Stimulated activated CD4-positive, alpha-beta T cell treated with anti-CD3 and anti-CD28 coated beads, Interleukin-2, amount 100 ng/mL, for 4 hours (primary cell): ENCODE measurements around the gene CD37.
"Not testable (repeated sequence)": the region's sequence is repeated elsewhere in the genome, so short reads cannot be mapped to it uniquely, and the experiment has no call there.

Experiments used
- DNase-seq: peaks from one replicate; pipeline ENCODE4 v3.0.0-alpha.2; 2020; ENCODE audit warnings: low read depth

The CD37 gene

DNA sequence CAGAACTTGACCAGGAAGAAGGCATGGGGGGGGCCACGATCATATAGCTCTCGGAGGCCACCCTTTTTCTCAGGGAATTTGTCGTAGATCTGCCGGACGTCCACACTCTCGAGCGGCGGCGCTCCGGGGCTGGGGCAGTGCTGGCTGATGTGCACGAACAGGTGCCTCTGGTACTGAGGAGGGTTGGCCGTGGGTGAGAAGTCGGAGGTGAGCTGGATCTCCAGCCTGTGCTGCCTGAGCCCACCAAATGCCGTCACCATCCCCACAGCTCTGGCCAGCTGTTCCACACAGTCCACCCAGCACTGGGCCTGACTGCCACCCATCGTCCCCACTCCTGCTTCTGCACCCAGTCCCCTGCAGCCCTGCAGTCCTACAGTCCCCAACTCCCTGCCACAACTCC is 12.0 kb downstream of the CD37 start:
- DNase-seq = no peak

DNA sequence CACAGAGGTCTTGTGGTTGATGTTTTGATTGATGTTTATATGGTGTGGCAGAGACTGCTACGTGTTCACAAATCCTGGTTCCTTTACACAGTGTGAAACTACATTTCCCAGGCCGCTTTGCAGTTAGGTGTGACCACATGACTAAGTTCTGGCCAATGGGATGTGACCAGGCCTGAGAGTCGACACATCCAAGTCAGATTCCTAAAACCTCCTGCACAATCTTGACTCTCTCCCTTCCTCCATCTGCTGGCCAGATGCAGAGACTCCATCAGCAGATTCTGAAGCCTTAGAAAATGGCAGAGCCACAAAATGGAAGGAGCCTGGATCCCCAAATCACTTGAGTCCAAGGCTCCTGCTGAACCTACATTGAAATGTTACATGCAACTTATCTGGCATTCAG is 12.6 kb downstream of the CD37 start:
- DNase-seq = no peak

GRCh38 chr19:49348305-49349189 is 13.3 kb downstream of the CD37 start:
- DNase-seq = no peak

GRCh38 chr19:49349567-49349966 is 14.4 kb downstream of the CD37 start:
- DNase-seq = no peak

- DNase-seq = no peak
Measured at GRCh38 chr19:49355909-49356353, 20.7 kb downstream of the CD37 start.

DNA sequence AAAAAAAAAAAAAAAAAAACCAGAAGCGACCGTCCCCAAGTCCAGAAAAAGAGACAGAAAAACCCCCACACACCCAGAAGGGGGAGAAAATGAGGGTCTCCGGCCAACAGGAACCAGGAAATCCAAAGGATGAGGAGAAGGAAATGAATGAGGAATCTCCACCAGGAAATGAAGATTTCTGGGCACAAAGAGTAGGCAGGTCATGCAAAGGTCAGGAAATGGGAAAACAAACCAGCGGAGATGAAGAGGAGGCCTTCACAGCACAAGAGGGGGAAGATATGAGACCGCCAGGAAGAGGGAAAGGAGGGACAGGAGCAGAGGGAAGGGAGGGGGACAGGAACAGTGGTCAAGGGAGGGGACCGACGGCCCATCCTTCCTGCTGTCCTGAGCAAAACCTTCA is 21.2 kb downstream of the CD37 start:
- no peak for DNase-seq

DNA sequence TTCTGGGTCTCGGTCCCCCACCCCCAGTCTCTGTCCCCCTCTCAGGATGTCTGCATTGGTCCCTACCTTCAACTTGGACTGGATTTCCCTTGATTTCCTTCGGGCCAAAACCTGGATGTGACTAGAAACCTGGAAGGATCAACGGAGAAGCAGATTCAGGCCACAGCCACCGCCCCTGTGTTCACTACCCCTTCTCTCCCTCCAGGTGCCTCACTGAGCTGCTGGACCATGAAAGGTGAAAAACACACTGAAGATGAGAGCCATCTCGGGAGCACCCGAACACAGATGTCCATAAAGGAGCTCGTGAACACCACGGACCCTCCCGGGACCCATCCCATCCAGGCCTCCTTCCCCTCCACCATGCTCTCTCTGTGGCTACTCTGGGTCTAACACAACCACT is 22.0 kb downstream of the CD37 start:
- no peak for DNase-seq

- DNase-seq = no peak
Measured at GRCh38 chr19:49359851-49360820, 24.9 kb downstream of the CD37 start.

DNA sequence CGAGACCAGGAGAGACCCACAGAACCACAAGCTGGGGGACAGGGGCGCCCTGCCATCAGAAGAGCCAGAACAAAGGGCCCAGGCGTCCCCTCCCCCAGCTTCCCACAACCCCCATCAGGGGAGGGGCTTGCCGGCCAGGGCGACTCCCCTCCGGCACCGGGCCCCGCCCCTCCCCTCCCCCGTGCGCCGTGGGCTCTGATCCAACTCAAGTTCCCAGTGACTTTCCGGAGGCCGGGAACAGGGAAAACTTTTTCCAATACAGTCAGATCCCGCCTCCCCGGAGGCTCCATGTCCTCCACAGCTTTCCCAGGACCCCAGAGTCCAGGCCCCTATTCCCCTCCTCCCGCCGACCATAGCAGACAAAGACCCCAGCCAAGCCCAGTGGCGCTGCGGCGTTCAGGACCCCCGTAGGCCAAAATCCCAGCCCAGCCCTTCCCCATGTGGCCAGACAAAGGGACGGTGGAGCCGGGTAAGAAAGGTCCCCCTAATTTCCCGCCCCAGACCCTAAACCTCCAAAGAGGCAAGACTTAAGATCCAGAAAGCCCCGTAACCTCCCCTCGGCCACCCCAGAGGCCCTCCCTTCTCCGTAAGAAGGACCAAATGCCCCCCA is 26.3 kb downstream of the CD37 start:
- DNase-seq = no peak

DNA sequence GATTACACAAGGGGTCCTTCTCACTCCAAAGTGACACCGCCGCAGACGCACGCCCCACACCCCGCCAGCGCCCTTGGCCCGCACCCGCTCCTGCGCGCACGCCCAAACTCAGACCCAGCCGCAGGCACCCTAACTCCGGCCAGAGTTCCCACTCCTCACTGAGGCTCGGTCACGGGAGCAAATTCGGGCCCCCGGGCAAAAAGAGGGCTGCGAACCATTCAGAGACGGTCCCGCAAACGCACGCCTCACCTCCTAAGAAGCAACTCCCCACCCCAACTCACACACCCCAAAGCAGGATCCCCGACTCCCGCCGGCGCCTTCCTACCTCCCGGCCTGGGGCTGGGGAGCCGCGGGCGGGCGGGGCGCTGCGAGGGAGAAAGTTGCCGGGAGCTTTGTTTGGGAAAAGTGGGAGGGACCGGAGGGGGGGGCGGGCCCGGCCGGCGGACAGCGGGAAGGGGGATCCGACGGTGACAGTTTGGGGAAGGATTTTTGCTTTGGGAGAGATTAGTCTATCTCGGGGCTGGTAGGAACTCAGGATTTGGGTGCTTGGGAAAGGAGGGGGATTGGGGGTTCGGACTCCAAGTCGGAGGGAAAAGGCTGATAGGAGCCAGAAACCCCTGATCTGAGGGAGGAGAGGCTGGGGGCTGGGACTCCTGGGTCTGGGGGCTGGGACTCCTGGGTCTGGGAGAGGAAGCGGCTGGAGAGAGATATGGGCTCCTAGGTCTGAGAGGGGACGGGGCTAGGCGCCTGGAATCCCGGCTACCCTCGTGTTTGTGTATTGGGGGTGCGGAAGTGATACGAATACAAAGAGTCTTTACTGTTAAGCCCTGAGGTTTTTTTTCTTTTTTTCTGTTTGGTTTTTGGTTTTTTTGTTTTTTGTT is 27.1 kb downstream of the CD37 start, which contains the start of gene TEAD2:
TEAD2 (minus strand) TSS at position 369 of the 881 bp plus-strand sequence. CDS start 2,341 bp downstream, outside the sequence.
- no peak for DNase-seq

DNA sequence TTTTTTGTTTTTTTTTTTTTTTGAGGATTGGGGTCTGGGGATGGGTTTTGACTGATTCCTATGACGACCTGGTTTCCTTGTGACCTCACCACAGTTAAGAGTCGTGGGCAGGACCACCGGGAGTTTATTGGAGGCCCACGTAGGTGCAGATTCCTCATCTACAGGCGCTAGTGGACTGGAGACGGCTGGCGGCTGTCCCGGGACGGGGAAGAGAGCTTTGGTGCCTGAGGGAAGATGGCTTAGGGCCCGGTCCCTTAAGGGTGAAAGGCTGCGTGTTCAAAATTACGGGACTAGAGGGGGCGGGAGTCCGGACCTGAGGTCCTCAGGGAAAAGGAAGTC is 27.7 kb downstream of the CD37 start:
- no peak for DNase-seq

DNA sequence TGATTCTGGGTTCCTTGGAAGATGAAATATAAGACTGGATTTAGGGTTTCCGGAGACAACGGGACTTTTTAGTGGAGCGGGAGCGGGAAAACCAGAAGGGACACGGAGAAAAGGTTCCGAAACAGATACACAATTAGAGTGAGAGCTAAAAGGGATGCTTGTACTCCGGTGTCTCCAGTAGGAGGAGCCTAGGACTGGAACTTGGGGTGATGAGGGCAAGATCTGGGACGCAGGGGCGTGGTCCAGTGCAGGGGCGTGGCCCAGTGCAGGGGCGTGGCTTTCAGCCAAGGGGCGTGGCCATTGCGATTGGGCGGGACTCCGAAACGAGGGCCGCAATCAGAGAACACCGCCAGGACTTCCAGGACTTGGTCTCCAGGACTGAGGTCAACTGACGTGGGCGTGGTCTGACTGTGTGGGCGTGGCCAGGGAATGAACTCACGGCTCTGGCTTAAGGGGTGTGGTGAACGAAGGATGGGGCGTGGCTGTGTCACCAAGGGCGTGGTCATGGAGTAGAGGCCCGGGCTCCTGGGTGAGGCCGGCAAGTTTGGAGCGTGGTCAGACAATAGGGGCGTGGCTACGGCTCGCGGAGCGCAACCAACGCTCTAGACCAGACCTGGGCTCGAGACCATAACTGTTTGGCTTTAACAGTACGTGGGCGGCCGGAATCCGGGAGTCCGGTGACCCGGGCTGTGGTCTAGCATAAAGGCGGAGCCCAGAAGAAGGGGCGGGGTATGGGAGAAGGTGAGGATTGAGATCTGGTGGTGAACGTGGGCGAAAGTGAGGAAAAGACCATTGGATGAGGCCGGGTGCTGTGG is 28.3 kb downstream of the CD37 start, which contains the start of gene DKKL1:
DKKL1 (plus strand) TSS at position 610 of the 815 bp plus-strand sequence; CDS start at position 732, 122 bp downstream.
- peak; percentile 18 for DNase-seq

- no peak for DNase-seq
Measured at GRCh38 chr19:49364083-49364737, 29.0 kb downstream of the CD37 start.

- no peak for DNase-seq
Measured at GRCh38 chr19:49366110-49366509, 30.9 kb downstream of the CD37 start.

DNA sequence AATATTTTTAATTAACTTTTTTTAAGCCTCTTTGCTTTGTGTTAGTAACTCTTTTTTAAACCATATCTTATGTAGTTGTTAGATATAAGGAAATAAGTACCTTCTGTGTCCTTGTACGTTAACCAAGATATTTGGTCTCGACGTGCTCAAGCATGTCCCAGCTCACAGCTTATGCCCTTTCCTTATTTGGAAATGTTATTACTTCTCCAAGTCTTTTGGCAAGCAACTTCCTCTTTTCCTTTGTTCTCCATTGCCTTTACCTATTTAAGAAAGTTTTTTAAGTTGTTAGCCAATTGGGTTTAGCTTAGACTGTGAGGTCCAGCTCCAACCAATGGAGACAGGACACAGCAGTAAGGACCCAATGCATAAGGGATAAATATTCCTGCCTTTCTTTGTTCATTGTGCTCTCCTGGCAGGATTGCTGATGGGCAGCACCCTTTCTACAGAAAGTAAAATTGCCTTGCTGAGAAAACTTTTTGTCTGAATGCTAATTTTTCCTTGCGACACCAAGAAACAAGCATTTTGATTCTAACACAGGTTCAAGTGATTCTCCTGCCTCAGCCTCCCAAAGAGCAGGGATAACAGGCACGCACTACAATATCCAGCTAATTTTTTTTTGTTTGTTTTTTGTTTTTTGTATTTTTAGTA is 33.6 kb downstream of the CD37 start:
- DNase-seq = no peak

DNA sequence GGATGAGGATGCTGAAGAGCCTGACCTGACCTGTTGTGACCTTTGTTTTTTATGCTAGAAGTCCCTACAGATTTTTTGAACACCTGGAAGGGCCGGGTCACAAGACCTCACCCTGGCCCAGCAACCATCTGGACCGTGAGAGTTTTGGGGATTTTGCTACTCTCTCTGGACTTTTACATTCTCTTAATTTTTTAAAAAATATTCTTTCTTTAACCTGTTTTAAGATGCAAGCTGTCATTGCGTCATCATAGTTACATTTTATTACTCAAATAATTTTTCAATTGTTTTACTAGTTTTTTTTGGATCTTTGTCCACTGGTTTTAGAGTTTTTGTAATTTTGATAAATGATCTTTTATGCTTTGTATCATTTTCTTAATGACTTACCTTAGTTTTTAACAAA is 36.0 kb downstream of the CD37 start:
- DNase-seq = no peak

- DNase-seq = not testable (repeated sequence)
Measured at GRCh38 chr19:49373174-49373573, 38.0 kb downstream of the CD37 start.

GRCh38 chr19:49374665-49375434 is 39.6 kb downstream of the CD37 start:
- DNase-seq = no peak
